Loucy (cell line): Measurements from ENCODE around the gene NBAS.
"Not testable (repeated sequence)": the region's sequence is repeated elsewhere in the genome, so short reads cannot be mapped to it uniquely, and the experiment has no call there.

Experiments used
- H2AFZ ChIP-seq: fragments of 200-600 bp; sonication (generic); 2 replicates; pipeline ENCODE4 v1.6.0; 2016; ENCODE audit warnings: antibody characterized with exemption, mild to moderate bottlenecking, low read length, moderate library complexity
- H3F3A ChIP-seq: fragments of 200-600 bp; 2 replicates; pipeline ENCODE4 v1.6.0; 2016; ENCODE audit warnings: antibody characterized with exemption, low read depth, mild to moderate bottlenecking
- H3K27me3 ChIP-seq: fragments of 200-600 bp; sonication (generic); 2 replicates; pipeline ENCODE4 v1.6.1; 2014; ENCODE audit warnings: low read length, mild to moderate bottlenecking; ENCODE audit not compliant: insufficient read depth, poor library complexity, severe bottlenecking
- H3K36me3 ChIP-seq: fragments of 200-600 bp; sonication (generic); 2 replicates; pipeline ENCODE4 v1.6.1; 2016; ENCODE audit warnings: low read length; ENCODE audit not compliant: insufficient read depth
- H3K4me1 ChIP-seq: fragments of 200-600 bp; sonication (generic); 2 replicates; pipeline ENCODE4 v1.5.1; 2014; ENCODE audit warnings: low read length, mild to moderate bottlenecking; ENCODE audit not compliant: insufficient read depth, poor library complexity, severe bottlenecking
- H3K4me2 ChIP-seq: fragments of 200-600 bp; sonication (generic); 2 replicates; pipeline ENCODE4 v1.6.0; 2014; ENCODE audit warnings: antibody characterized with exemption, low read length, low read depth, mild to moderate bottlenecking; ENCODE audit not compliant: poor library complexity, severe bottlenecking
- H3K4me3 ChIP-seq: fragments of 200-600 bp; sonication (generic); 2 replicates; pipeline ENCODE4 v1.5.1; 2014; ENCODE audit warnings: low read length, mild to moderate bottlenecking, mixed read lengths; ENCODE audit not compliant: poor library complexity, severe bottlenecking
- H3K79me2 ChIP-seq: fragments of 200-600 bp; sonication (generic); 2 replicates; pipeline ENCODE4 v1.6.1; 2014; ENCODE audit warnings: low read length; ENCODE audit not compliant: insufficient read depth
- H3K9ac ChIP-seq: fragments of 200-600 bp; sonication (generic); 2 replicates; pipeline ENCODE4 v1.6.0; 2014; ENCODE audit warnings: mild to moderate bottlenecking, low read depth, low read length, moderate library complexity; ENCODE audit not compliant: poor library complexity, severe bottlenecking
- H3K9me2 ChIP-seq: fragments of 200-600 bp; sonication (generic); replicated peaks from 2 replicates; pipeline ENCODE4 v1.6.1; 2016; ENCODE audit warnings: low read depth, low read length, mixed read lengths
- H3K9me3 ChIP-seq: fragments of 200-600 bp; sonication (generic); 2 replicates; pipeline ENCODE4 v1.6.1; 2014; ENCODE audit warnings: mild to moderate bottlenecking, antibody characterized with exemption, low read length, low read depth; ENCODE audit not compliant: insufficient read depth
- H4K20me1 ChIP-seq: fragments of 200-600 bp; sonication (generic); 2 replicates; pipeline ENCODE4 v1.6.0; 2014; ENCODE audit warnings: antibody characterized with exemption, low read length, mild to moderate bottlenecking; ENCODE audit not compliant: insufficient read depth, poor library complexity, severe bottlenecking
- EZH2phosphoT487 ChIP-seq: fragments of 200-600 bp; IDR thresholded peaks from 2 replicates; pipeline ENCODE4 v1.6.1; 2018; ENCODE audit warnings: antibody characterized with exemption, mild to moderate bottlenecking, moderate library complexity, borderline replicate concordance
- TF ChIP-seq, protein P1 (sequence below): fragments of 200-600 bp; sonication (generic); conservative IDR thresholded peaks from 2 replicates; pipeline ENCODE4 v1.5.1; 2014; ENCODE audit warnings: mild to moderate bottlenecking, antibody characterized with exemption, low read length

NBAS gene

GRCh38 chr2:15446961-15447360 is 114.2 kb downstream of the NBAS start:
- no peak overlapping the region for H3K4me2 ChIP-seq
- H3K27me3 ChIP-seq = no peaks in the 10 kb centered on the region
- H3K4me1 ChIP-seq = peaks cover 10% of the 10 kb centered on the region
- H3K79me2 ChIP-seq = no peaks in the 10 kb centered on the region
- no peaks in the 10 kb centered on the region for H4K20me1 ChIP-seq
- peaks cover 4% of the 10 kb centered on the region; the same call in 1 of the 2 replicates for H3K9me3 ChIP-seq
- H3K36me3 ChIP-seq = peaks cover 14% of the 10 kb centered on the region
- no peak overlapping the region for H3K4me3 ChIP-seq
- no peak overlapping the region for H3K9ac ChIP-seq
- H3K9me2 ChIP-seq = no peaks in the 10 kb centered on the region
- H3F3A ChIP-seq = no peaks in the 10 kb centered on the region
- no peak overlapping the region for H2AFZ ChIP-seq
- TF ChIP-seq, protein P1, sequence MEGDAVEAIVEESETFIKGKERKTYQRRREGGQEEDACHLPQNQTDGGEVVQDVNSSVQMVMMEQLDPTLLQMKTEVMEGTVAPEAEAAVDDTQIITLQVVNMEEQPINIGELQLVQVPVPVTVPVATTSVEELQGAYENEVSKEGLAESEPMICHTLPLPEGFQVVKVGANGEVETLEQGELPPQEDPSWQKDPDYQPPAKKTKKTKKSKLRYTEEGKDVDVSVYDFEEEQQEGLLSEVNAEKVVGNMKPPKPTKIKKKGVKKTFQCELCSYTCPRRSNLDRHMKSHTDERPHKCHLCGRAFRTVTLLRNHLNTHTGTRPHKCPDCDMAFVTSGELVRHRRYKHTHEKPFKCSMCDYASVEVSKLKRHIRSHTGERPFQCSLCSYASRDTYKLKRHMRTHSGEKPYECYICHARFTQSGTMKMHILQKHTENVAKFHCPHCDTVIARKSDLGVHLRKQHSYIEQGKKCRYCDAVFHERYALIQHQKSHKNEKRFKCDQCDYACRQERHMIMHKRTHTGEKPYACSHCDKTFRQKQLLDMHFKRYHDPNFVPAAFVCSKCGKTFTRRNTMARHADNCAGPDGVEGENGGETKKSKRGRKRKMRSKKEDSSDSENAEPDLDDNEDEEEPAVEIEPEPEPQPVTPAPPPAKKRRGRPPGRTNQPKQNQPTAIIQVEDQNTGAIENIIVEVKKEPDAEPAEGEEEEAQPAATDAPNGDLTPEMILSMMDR = no peak
- TF ChIP-seq EZH2phosphoT487 = no peak

DNA sequence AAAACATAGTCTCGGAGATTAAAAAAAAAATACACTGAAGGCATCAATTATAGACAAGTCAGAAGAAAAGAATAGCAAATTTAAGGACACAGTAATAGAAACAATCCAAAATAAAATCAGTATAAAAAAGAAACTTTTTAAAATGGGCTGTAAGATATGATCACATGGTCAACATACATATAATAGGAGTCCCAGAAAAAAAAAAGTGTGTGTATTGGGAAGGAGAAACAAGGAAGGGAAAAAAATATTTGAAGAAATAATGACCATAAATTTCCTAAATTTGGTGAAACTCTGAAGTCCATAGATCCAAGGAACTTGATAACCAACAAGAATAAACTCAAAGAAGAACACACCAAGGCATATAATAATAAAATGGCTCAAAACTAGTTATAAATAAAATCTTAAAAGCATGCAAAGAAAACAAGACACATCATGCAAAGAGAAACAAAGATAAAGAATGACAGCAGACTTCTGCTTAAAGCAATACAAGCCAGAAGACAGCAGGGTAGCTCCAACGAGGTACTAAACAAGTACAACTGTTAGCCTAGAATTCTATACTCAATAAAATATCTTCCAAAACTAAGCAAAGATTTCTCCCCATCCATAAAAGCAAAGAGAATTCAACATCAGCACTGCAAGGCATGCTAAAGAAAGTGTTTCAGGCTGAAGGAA is 115.1 kb downstream of the NBAS start:
- H3K79me2 ChIP-seq = no peaks in the 10 kb centered on the region
- H3F3A ChIP-seq = no peaks in the 10 kb centered on the region
- H3K9me3 ChIP-seq = peaks cover 4% of the 10 kb centered on the region; the same call in 1 of the 2 replicates
- H3K36me3 ChIP-seq = peaks cover 9% of the 10 kb centered on the region
- no peaks in the 10 kb centered on the region for H3K27me3 ChIP-seq
- H3K9me2 ChIP-seq = no peaks in the 10 kb centered on the region
- H3K4me1 ChIP-seq = peaks cover 10% of the 10 kb centered on the region
- H3K4me2 ChIP-seq = no peak overlapping the region
- H3K4me3 ChIP-seq = no peak overlapping the region
- H3K9ac ChIP-seq = no peak overlapping the region
- H2AFZ ChIP-seq = no peak overlapping the region
- H4K20me1 ChIP-seq = no peaks in the 10 kb centered on the region
- no peak for TF ChIP-seq EZH2phosphoT487
- TF ChIP-seq, protein P1 = no peak

GRCh38 chr2:15439768-15440524 is 121.2 kb downstream of the NBAS start:
- not testable (repeated sequence) for H3K4me3 ChIP-seq, H3K9me2 ChIP-seq, H3K9ac ChIP-seq, H3K27me3 ChIP-seq, H3K4me1 ChIP-seq, H3K4me2 ChIP-seq, H3K9me3 ChIP-seq, H2AFZ ChIP-seq, H3F3A ChIP-seq
- peaks cover 18% of the 10 kb centered on the region for H3K79me2 ChIP-seq
- peaks cover 12% of the 10 kb centered on the region; the same call in 1 of the 2 replicates for H3K36me3 ChIP-seq
- H4K20me1 ChIP-seq = peaks cover 14% of the 10 kb centered on the region

- not testable (repeated sequence) for H3F3A ChIP-seq, H3K9ac ChIP-seq, H3K4me2 ChIP-seq, H2AFZ ChIP-seq, H3K27me3 ChIP-seq, H3K9me3 ChIP-seq, H3K9me2 ChIP-seq, H3K4me3 ChIP-seq, H3K4me1 ChIP-seq
- Histone ChIP-seq H4K20me1 (peaks cover 14% of the 10 kb centered on the region), H3K36me3 (peaks cover 12% of the 10 kb centered on the region; the same call in 1 of the 2 replicates), H3K79me2 (peaks cover 18% of the 10 kb centered on the region)
Measured at GRCh38 chr2:15439366-15439765, 121.8 kb downstream of the NBAS start.
